Neural cell (in vitro differentiated cells): ENCODE measurements around the gene GABBR2. TPM values are rescaled to one million over a fixed set of nuclear protein-coding genes. Genes with fewer than 3 reads are reported as not detected.

Source experiments
- H2AFZ ChIP-seq: fragments of 200-600, 300-800 bp; sonication (generic), shearing (Covaris generic); 2 replicates; pipeline ENCODE4 v1.6.0; 2014; ENCODE audit warnings: low read depth, mild to moderate bottlenecking, antibody characterized with exemption, low read length, moderate library complexity
- H3F3A ChIP-seq: fragments of 200-600 bp; shearing (Covaris generic); 2 replicates; pipeline ENCODE4 v1.6.1; 2016; ENCODE audit warnings: mild to moderate bottlenecking, moderate library complexity, mixed read lengths, antibody characterized with exemption, low read length; ENCODE audit not compliant: insufficient read depth, poor library complexity, severe bottlenecking
- H3K27ac ChIP-seq: fragments of 200-600, 300-800 bp; sonication (generic), shearing (Covaris generic); 2 replicates; pipeline ENCODE4 v1.5.1; 2014; ENCODE audit warnings: mild to moderate bottlenecking, low read length, moderate library complexity
- H3K27me3 ChIP-seq: fragments of 300-800, 200-600 bp; sonication (generic), shearing (Covaris generic); 2 replicates; pipeline ENCODE4 v1.6.0; 2014; ENCODE audit warnings: mild to moderate bottlenecking, low read depth, low read length, moderate library complexity; ENCODE audit not compliant: insufficient read depth
- H3K36me3 ChIP-seq: fragments of 300-800, 200-600 bp; sonication (generic), shearing (Covaris generic); 2 replicates; pipeline ENCODE4 v1.5.1; 2014; ENCODE audit warnings: mild to moderate bottlenecking, antibody characterized with exemption, low read length, moderate library complexity; ENCODE audit not compliant: insufficient read depth
- H3K4me2 ChIP-seq: fragments of 300-800, 200-600 bp; sonication (generic), shearing (Covaris generic); 2 replicates; pipeline ENCODE4 v1.6.0; 2014; ENCODE audit warnings: mild to moderate bottlenecking, low read length
- H3K4me3 ChIP-seq: fragments of 300-800, 200-600 bp; sonication (generic), shearing (Covaris generic); 2 replicates; pipeline ENCODE4 v1.5.1; 2014; ENCODE audit warnings: mild to moderate bottlenecking, low read length, moderate library complexity
- H3K79me2 ChIP-seq: fragments of 200-600 bp; shearing (Covaris generic); replicated peaks from 2 replicates; pipeline ENCODE4 v1.6.0; 2014; ENCODE audit warnings: mild to moderate bottlenecking, low read length, moderate library complexity; ENCODE audit not compliant: insufficient read depth
- H3K9ac ChIP-seq: fragments of 300-800, 200-600 bp; sonication (generic), shearing (Covaris generic); 2 replicates; pipeline ENCODE4 v1.6.1; 2016; ENCODE audit warnings: mild to moderate bottlenecking, low read length, mixed read lengths
- H3K9me2 ChIP-seq: fragments of 200-600 bp; shearing (Covaris generic); 2 replicates; pipeline ENCODE4 v1.6.1; 2016; ENCODE audit warnings: mild to moderate bottlenecking, low read length, mixed read lengths; ENCODE audit not compliant: insufficient read depth
- H3K9me3 ChIP-seq: fragments of 200-600, 300-800 bp; sonication (generic), shearing (Covaris generic); 2 replicates; pipeline ENCODE4 v1.6.1; 2016; ENCODE audit warnings: mild to moderate bottlenecking, mixed run types, low read length, moderate library complexity, mixed read lengths
- H4K20me1 ChIP-seq: fragments of 200-600 bp; shearing (Covaris generic); 2 replicates; pipeline ENCODE4 v1.6.1; 2016; ENCODE audit warnings: mild to moderate bottlenecking, mixed run types; ENCODE audit not compliant: insufficient read depth
- EP300 ChIP-seq: fragments of 450-650 bp; conservative IDR thresholded peaks from 2 replicates; pipeline ENCODE4 v1.6.1; 2014; ENCODE audit warnings: antibody characterized with exemption, mild to moderate bottlenecking, moderate library complexity; ENCODE audit not compliant: poor library complexity, severe bottlenecking
- EZH2 ChIP-seq: fragments of 200-600, 300-800 bp; shearing (Covaris generic), sonication (generic); IDR thresholded peaks from 2 replicates; pipeline ENCODE4 v1.6.1; 2014; ENCODE audit warnings: antibody characterized with exemption, low read length, borderline replicate concordance, mild to moderate bottlenecking; ENCODE audit not compliant: insufficient read depth, poor library complexity, severe bottlenecking
- MXI1 ChIP-seq: fragments of 450-650 bp; conservative IDR thresholded peaks from 2 replicates; pipeline ENCODE4 v1.6.1; 2014; ENCODE audit warnings: antibody characterized with exemption, mild to moderate bottlenecking; ENCODE audit not compliant: poor library complexity, severe bottlenecking
- POLR2AphosphoS5 ChIP-seq: IDR thresholded peaks from 2 replicates; pipeline ENCODE4 v1.6.1; 2012
- RAD21 ChIP-seq: fragments of 450-650 bp; conservative IDR thresholded peaks from 2 replicates; pipeline ENCODE4 v1.6.1; 2014; ENCODE audit warnings: antibody characterized with exemption, mild to moderate bottlenecking, moderate library complexity
- REST ChIP-seq: IDR thresholded peaks from 2 replicates; pipeline ENCODE4 v1.6.1; 2012; ENCODE audit warnings: borderline replicate concordance
- SMC3 ChIP-seq: fragments of 450-650 bp; conservative IDR thresholded peaks from 2 replicates; pipeline ENCODE4 v1.6.1; 2014; ENCODE audit warnings: antibody characterized with exemption, mild to moderate bottlenecking, moderate library complexity; ENCODE audit not compliant: poor library complexity
- TAF1 ChIP-seq: IDR thresholded peaks from 2 replicates; pipeline ENCODE4 v1.6.1; 2012; ENCODE audit warnings: low read depth
- polyA plus RNA-seq: library from polyadenylated mRNA; depleted of rRNA; stranded (reverse); fragments of >200 nt; gene quantifications from 2 replicates; pipeline ENCODE4 v1.2.3, GENCODE V29; 2014
- TF ChIP-seq, protein P1 (sequence below): fragments of 450-650 bp; IDR thresholded peaks from 2 replicates; pipeline ENCODE4 v1.5.1; 2014; ENCODE audit warnings: antibody characterized with exemption, mild to moderate bottlenecking, moderate library complexity; ENCODE audit not compliant: poor library complexity, severe bottlenecking

The GABBR2 gene
- polyA plus RNA-seq, 1 donor from 2014 or later: 7.1 TPM

DNA sequence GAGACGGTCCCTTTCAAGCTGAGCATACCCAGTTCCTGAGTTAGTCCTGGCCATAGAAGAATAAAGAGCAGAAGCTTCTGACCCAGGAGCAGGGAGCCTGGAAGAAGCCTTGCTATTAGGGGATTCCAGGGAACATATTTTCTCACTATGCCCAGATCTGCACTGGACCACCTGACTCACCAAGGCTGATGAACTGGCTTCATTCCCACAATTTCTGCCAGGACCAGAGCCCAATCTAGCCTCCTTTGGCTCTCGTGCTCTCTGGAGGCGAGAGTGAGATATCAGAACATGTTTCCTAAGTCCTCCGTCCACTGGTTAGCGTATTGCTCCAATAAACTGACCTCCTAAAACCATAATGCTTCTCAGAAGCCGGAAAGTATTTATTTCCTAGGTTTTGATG lies 9.9 kb downstream of the GABBR2 start:
- H3K79me2 ChIP-seq: no peaks in the 10 kb centered on the region
- TF ChIP-seq TAF1 (no peak), RAD21 (no peak), SMC3 (no peak), POLR2AphosphoS5 (no peak), EZH2 (no peak), MXI1 (no peak), REST (no peak), EP300 (no peak)
- TF ChIP-seq, protein P1, sequence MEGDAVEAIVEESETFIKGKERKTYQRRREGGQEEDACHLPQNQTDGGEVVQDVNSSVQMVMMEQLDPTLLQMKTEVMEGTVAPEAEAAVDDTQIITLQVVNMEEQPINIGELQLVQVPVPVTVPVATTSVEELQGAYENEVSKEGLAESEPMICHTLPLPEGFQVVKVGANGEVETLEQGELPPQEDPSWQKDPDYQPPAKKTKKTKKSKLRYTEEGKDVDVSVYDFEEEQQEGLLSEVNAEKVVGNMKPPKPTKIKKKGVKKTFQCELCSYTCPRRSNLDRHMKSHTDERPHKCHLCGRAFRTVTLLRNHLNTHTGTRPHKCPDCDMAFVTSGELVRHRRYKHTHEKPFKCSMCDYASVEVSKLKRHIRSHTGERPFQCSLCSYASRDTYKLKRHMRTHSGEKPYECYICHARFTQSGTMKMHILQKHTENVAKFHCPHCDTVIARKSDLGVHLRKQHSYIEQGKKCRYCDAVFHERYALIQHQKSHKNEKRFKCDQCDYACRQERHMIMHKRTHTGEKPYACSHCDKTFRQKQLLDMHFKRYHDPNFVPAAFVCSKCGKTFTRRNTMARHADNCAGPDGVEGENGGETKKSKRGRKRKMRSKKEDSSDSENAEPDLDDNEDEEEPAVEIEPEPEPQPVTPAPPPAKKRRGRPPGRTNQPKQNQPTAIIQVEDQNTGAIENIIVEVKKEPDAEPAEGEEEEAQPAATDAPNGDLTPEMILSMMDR: no peak
- no peaks in the 10 kb centered on the region for H3K36me3 ChIP-seq
- no peaks in the 10 kb centered on the region for H3K9me2 ChIP-seq
- H3K9ac ChIP-seq: no peak overlapping the region
- no peaks in the 10 kb centered on the region for H3F3A ChIP-seq
- H3K9me3 ChIP-seq: peaks cover 3% of the 10 kb centered on the region
- no peak overlapping the region for H2AFZ ChIP-seq
- H3K4me2 ChIP-seq: no peak overlapping the region
- no peak overlapping the region for H3K27ac ChIP-seq
- H3K4me3 ChIP-seq: no peak overlapping the region
- no peaks in the 10 kb centered on the region for H4K20me1 ChIP-seq
- H3K27me3 ChIP-seq: no peaks in the 10 kb centered on the region

DNA sequence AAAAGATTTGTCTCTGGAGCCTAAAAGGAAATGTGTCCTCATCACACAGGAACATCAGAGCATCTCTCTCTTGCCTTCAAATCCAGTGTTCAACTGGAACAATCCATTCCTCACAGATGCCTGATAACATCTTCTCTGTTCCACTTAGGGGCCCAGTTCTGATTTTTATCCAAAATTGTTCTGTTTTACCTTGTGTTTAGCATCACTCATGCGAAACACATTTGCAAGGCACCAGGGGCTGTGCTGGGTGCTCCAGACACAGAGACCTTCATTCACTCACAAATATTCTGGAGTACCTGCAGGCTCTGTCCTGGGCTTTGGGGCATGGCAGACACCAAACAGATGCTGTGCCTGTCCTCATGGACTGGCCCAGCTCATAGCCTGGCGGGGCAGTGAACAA lies 13.8 kb downstream of the GABBR2 start:
- no peak overlapping the region for H3K27ac ChIP-seq
- no peaks in the 10 kb centered on the region for H3F3A ChIP-seq
- H3K4me2 ChIP-seq: no peak overlapping the region
- TF ChIP-seq POLR2AphosphoS5 (no peak), RAD21 (no peak), EP300 (no peak), SMC3 (no peak), EZH2 (no peak), TAF1 (no peak), REST (no peak), MXI1 (no peak)
- TF ChIP-seq, protein P1: no peak
- no peak overlapping the region for H2AFZ ChIP-seq
- H4K20me1 ChIP-seq: no peaks in the 10 kb centered on the region
- H3K79me2 ChIP-seq: no peaks in the 10 kb centered on the region
- H3K9me3 ChIP-seq: no peaks in the 10 kb centered on the region
- H3K9ac ChIP-seq: no peak overlapping the region
- no peaks in the 10 kb centered on the region for H3K27me3 ChIP-seq
- no peaks in the 10 kb centered on the region for H3K9me2 ChIP-seq
- no peaks in the 10 kb centered on the region for H3K36me3 ChIP-seq
- H3K4me3 ChIP-seq: no peak overlapping the region
